K562 (cell line): ENCODE results near the gene LTA. TPM values are rescaled to one million over a fixed set of nuclear protein-coding genes. Genes with fewer than 3 reads are reported as not detected.
A peak's percentile ranks its signal among the peaks of the same experiment; 100 is the strongest.

Experiments
- CREBBP ChIP-seq: IDR thresholded peaks from one replicate; pipeline ENCODE4 v1.6.1; 2012; ENCODE audit warnings: low read depth, mild to moderate bottlenecking, control low read depth, inconsistent platforms, low read length
- ETV5 ChIP-seq: sonication (generic); formaldehyde crosslinking; IDR thresholded peaks from 2 replicates; pipeline ENCODE4 v1.4.0; 2020; ENCODE audit warnings: low read depth, mild to moderate bottlenecking, missing genetic modification reagents
- HOXB6 ChIP-seq: fragments of 250-450 bp; sonication (Bioruptor Pico); IDR thresholded peaks from 2 replicates; pipeline ENCODE4 v1.5.1; 2022; ENCODE audit warnings: mild to moderate bottlenecking, borderline replicate concordance
- MCM2 ChIP-seq: fragments of 450-650 bp; IDR thresholded peaks from 2 replicates; pipeline ENCODE4 v1.6.1; 2017; ENCODE audit warnings: low read depth, mild to moderate bottlenecking
- NFE2 ChIP-seq: IDR thresholded peaks from 2 replicates; pipeline ENCODE4 v1.6.1; 2014; ENCODE audit warnings: antibody characterized with exemption, low read depth
- POLR2H ChIP-seq: IDR thresholded peaks from 2 replicates; pipeline ENCODE4 v1.6.1; 2016; ENCODE audit warnings: missing genetic modification characterization, low read depth, mild to moderate bottlenecking, control low read depth, missing compliant biosample characterization, moderate library complexity
- TFAM ChIP-seq: fragments of 250-450 bp; sonication (Bioruptor Pico); conservative IDR thresholded peaks from 2 replicates; pipeline ENCODE4 v1.5.0; 2021; ENCODE audit warnings: mild to moderate bottlenecking, moderate library complexity
- ZNF263 ChIP-seq: sonication (generic); formaldehyde crosslinking; IDR thresholded peaks from 2 replicates; pipeline ENCODE4 v1.8.0; 2022; ENCODE audit warnings: mild to moderate bottlenecking, missing genetic modification reagents, borderline replicate concordance
- ZNF324 ChIP-seq: fragments of 250-450 bp; sonication (Bioruptor Pico); IDR thresholded peaks from 2 replicates; pipeline ENCODE4 v1.4.0; 2020; ENCODE audit warnings: mild to moderate bottlenecking
- ZNF766 ChIP-seq: fragments of 200-800 bp; sonication (Bioruptor generic); conservative IDR thresholded peaks from 2 replicates; pipeline ENCODE4 v1.6.1; 2016; ENCODE audit warnings: missing genetic modification characterization, missing compliant biosample characterization
- polyA plus RNA-seq, 8 experiments: library from polyadenylated mRNA; depleted of rRNA in 4 of 8; stranded (reverse) in 5 of 8; unstranded in 3 of 8; fragments of >200 nt; fragmentation: Nextera tagmentation in 2 of 8; fragmentation: Illumina TruSeq in 1 of 8; extraction: Ambion mirVana in 2 of 8; extraction: Trizol in 1 of 8; gene quantifications; 2 replicates each; pipeline versions ENCODE4 v1.2.1 to v1.2.3, GENCODE V29; 2011 to 2014; ENCODE audit warnings: inconsistent platforms in 1 of 8, missing spikeins in 1 of 8
- total RNA-seq, 7 experiments: library from RNA; depleted of rRNA in 6 of 7; stranded (reverse); fragments of >200 nt in 6 of 7; fragmentation: Illumina TruSeq in 2 of 7; extraction: Trizol in 2 of 7; gene quantifications; 2 replicates each; pipeline versions ENCODE4 v1.2.1 to v1.2.3, GENCODE V29; 2011 to 2021; ENCODE audit warnings: low replicate concordance in 1 of 7
- TF ChIP-seq, protein P1 (sequence below): fragments of 450-650 bp; IDR thresholded peaks from 2 replicates; pipeline ENCODE4 v1.7.0; 2016; ENCODE audit warnings: borderline replicate concordance
- TF ChIP-seq, protein P2 (sequence below): sonication (generic); formaldehyde crosslinking; IDR thresholded peaks from 2 replicates; pipeline ENCODE4 v1.8.0; 2022; ENCODE audit warnings: mild to moderate bottlenecking, low read depth, missing genetic modification reagents
- TF ChIP-seq, protein P3 (sequence below): fragments of 250-450 bp; sonication (Bioruptor Pico); IDR thresholded peaks from 2 replicates; pipeline ENCODE4 v1.4.0; 2020
- TF ChIP-seq, protein P4 (sequence below): sonication (generic); formaldehyde crosslinking; IDR thresholded peaks from 2 replicates; pipeline ENCODE4 v1.8.0; 2023; ENCODE audit warnings: mild to moderate bottlenecking, missing genetic modification reagents
- TF ChIP-seq, protein P5 (sequence below): fragments of 450-650 bp; IDR thresholded peaks from 2 replicates; pipeline ENCODE4 v1.6.1; 2016; ENCODE audit warnings: low read depth, mild to moderate bottlenecking, moderate library complexity
- TF ChIP-seq, protein P6 (sequence below): fragments of 250-450 bp; sonication (Bioruptor Pico); IDR thresholded peaks from 2 replicates; pipeline ENCODE4 v1.8.0; 2021; ENCODE audit warnings: mild to moderate bottlenecking, moderate library complexity

LTA gene
- total and polyA plus RNA-seq, 9 of the 15 experiments (the other 6 are each of a cell fraction or from before 2014, with no cell fraction given) = 0.80 TPM; not detected in 8

DNA sequence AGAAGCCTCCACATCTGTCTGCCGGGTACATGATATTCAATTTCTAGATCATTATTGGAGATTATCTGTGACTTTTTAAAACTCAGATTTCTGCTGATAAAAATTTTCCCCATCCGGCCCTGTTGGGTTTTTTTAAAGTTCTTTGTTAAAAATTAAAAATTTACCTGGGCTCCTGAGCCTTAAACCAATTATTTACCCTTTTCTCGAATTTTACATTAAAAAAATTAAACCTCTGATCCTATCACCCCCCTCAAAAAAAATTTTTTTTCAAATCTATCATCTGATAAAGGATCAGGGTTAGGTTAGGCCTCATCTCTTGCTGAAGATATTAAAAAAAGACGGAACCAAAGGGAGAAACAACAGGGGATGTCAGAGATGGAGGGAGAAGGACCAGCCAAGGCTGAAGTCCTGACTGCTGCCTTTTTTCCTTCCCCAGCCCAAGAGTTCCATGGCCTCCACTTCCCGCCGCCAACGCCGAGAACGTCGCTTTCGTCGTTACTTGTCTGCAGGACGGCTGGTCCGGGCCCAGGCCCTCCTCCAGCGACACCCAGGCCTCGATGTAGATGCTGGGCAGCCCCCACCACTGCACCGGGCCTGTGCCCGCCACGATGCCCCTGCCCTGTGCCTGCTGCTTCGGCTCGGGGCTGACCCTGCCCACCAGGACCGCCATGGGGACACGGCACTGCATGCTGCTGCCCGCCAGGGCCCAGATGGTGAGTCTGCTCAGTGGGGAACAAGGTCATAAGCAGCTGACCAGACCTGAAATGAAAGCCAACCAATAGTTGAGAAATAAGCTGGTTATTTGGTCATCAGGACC is 24.2 kb upstream of the LTA start (continued):
- TF ChIP-seq, protein P1, sequence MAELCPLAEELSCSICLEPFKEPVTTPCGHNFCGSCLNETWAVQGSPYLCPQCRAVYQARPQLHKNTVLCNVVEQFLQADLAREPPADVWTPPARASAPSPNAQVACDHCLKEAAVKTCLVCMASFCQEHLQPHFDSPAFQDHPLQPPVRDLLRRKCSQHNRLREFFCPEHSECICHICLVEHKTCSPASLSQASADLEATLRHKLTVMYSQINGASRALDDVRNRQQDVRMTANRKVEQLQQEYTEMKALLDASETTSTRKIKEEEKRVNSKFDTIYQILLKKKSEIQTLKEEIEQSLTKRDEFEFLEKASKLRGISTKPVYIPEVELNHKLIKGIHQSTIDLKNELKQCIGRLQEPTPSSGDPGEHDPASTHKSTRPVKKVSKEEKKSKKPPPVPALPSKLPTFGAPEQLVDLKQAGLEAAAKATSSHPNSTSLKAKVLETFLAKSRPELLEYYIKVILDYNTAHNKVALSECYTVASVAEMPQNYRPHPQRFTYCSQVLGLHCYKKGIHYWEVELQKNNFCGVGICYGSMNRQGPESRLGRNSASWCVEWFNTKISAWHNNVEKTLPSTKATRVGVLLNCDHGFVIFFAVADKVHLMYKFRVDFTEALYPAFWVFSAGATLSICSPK = no peak
- TF ChIP-seq, protein P2, sequence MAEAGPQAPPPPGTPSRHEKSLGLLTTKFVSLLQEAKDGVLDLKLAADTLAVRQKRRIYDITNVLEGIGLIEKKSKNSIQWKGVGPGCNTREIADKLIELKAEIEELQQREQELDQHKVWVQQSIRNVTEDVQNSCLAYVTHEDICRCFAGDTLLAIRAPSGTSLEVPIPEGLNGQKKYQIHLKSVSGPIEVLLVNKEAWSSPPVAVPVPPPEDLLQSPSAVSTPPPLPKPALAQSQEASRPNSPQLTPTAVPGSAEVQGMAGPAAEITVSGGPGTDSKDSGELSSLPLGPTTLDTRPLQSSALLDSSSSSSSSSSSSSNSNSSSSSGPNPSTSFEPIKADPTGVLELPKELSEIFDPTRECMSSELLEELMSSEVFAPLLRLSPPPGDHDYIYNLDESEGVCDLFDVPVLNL (CRISPR knock-in tag) = peak; percentile 20; the same call in 1 of the 2 replicates
- TF ChIP-seq POLR2H (peak; percentile 89), ZNF324 (CRISPR knock-in tag) (peak; percentile 19; the same call in 1 of the 2 replicates), HOXB6 (CRISPR knock-in tag) (no peak), ETV5 (peak; percentile 71), ZNF263 (no peak; the same call in 1 of the 2 replicates), CREBBP (no peak), NFE2 (no peak), ZNF766 (CRISPR knock-in tag) (peak; percentile 13; the same call in 1 of the 2 replicates), MCM2 (no peak), TFAM (CRISPR knock-in tag) (no peak)
- TF ChIP-seq, protein P3, sequence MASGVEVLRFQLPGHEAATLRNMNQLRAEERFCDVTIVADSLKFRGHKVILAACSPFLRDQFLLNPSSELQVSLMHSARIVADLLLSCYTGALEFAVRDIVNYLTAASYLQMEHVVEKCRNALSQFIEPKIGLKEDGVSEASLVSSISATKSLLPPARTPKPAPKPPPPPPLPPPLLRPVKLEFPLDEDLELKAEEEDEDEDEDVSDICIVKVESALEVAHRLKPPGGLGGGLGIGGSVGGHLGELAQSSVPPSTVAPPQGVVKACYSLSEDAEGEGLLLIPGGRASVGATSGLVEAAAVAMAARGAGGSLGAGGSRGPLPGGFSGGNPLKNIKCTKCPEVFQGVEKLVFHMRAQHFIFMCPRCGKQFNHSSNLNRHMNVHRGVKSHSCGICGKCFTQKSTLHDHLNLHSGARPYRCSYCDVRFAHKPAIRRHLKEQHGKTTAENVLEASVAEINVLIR = no peak
- TF ChIP-seq, protein P4, sequence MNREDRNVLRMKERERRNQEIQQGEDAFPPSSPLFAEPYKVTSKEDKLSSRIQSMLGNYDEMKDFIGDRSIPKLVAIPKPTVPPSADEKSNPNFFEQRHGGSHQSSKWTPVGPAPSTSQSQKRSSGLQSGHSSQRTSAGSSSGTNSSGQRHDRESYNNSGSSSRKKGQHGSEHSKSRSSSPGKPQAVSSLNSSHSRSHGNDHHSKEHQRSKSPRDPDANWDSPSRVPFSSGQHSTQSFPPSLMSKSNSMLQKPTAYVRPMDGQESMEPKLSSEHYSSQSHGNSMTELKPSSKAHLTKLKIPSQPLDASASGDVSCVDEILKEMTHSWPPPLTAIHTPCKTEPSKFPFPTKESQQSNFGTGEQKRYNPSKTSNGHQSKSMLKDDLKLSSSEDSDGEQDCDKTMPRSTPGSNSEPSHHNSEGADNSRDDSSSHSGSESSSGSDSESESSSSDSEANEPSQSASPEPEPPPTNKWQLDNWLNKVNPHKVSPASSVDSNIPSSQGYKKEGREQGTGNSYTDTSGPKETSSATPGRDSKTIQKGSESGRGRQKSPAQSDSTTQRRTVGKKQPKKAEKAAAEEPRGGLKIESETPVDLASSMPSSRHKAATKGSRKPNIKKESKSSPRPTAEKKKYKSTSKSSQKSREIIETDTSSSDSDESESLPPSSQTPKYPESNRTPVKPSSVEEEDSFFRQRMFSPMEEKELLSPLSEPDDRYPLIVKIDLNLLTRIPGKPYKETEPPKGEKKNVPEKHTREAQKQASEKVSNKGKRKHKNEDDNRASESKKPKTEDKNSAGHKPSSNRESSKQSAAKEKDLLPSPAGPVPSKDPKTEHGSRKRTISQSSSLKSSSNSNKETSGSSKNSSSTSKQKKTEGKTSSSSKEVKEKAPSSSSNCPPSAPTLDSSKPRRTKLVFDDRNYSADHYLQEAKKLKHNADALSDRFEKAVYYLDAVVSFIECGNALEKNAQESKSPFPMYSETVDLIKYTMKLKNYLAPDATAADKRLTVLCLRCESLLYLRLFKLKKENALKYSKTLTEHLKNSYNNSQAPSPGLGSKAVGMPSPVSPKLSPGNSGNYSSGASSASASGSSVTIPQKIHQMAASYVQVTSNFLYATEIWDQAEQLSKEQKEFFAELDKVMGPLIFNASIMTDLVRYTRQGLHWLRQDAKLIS (CRISPR knock-in tag) = no peak
- TF ChIP-seq, protein P5, sequence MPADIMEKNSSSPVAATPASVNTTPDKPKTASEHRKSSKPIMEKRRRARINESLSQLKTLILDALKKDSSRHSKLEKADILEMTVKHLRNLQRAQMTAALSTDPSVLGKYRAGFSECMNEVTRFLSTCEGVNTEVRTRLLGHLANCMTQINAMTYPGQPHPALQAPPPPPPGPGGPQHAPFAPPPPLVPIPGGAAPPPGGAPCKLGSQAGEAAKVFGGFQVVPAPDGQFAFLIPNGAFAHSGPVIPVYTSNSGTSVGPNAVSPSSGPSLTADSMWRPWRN = no peak
- TF ChIP-seq, protein P6, sequence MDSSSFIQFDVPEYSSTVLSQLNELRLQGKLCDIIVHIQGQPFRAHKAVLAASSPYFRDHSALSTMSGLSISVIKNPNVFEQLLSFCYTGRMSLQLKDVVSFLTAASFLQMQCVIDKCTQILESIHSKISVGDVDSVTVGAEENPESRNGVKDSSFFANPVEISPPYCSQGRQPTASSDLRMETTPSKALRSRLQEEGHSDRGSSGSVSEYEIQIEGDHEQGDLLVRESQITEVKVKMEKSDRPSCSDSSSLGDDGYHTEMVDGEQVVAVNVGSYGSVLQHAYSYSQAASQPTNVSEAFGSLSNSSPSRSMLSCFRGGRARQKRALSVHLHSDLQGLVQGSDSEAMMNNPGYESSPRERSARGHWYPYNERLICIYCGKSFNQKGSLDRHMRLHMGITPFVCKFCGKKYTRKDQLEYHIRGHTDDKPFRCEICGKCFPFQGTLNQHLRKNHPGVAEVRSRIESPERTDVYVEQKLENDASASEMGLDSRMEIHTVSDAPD = no peak
